Mesendoderm (in vitro differentiated cells): ENCODE results near the gene ZNF559. TPM values are rescaled to one million over a fixed set of nuclear protein-coding genes. Genes with fewer than 3 reads are reported as not detected.
"Not testable (repeated sequence)": the region's sequence is repeated elsewhere in the genome, so short reads cannot be mapped to it uniquely, and the experiment has no call there.

Experiments used
- DNase-seq: peaks from one replicate; pipeline ENCODE4 v3.0.0; 2013
- H2AK5ac ChIP-seq: 2 replicates; pipeline ENCODE4 v1.6.1; 2013; ENCODE audit warnings: low read length, inconsistent platforms
- H2BK120ac ChIP-seq: 2 replicates; pipeline ENCODE4 v1.6.1; 2013; ENCODE audit warnings: low read depth, mild to moderate bottlenecking, low read length, moderate library complexity, mixed read lengths
- H2BK15ac ChIP-seq: replicated peaks from 2 replicates; pipeline ENCODE4 v1.6.1; 2013; ENCODE audit warnings: low read depth, mild to moderate bottlenecking, moderate library complexity
- H2BK5ac ChIP-seq: 2 replicates; pipeline ENCODE4 v1.6.1; 2013; ENCODE audit warnings: low read length, inconsistent platforms
- H3K18ac ChIP-seq: 2 replicates; pipeline ENCODE4 v1.6.1; 2013; ENCODE audit warnings: mild to moderate bottlenecking, low read length, mixed read lengths
- H3K23ac ChIP-seq: one replicate; pipeline ENCODE4 v1.6.1; 2013; ENCODE audit warnings: low read length
- H3K27ac ChIP-seq: 2 replicates; pipeline ENCODE4 v1.5.1; 2013; ENCODE audit warnings: low read depth, mild to moderate bottlenecking, inconsistent platforms, low read length, moderate library complexity
- H3K27me3 ChIP-seq: 2 replicates; pipeline ENCODE4 v1.6.1; 2013; ENCODE audit warnings: low read length, control low read depth, mild to moderate bottlenecking, inconsistent platforms; ENCODE audit not compliant: insufficient read depth, poor library complexity
- H3K36me3 ChIP-seq: 2 replicates; pipeline ENCODE4 v1.6.1; 2013; ENCODE audit warnings: low read length, inconsistent platforms; ENCODE audit not compliant: control insufficient read depth, insufficient read depth
- H3K4ac ChIP-seq: one replicate; pipeline ENCODE4 v1.6.1; 2013; ENCODE audit warnings: low read depth, mild to moderate bottlenecking, low read length, moderate library complexity
- H3K4me1 ChIP-seq: 2 replicates; pipeline ENCODE4 v1.6.1; 2013; ENCODE audit warnings: low read depth, low read length, inconsistent platforms; ENCODE audit not compliant: control insufficient read depth
- H3K4me2 ChIP-seq: 2 replicates; pipeline ENCODE4 v1.6.1; 2013; ENCODE audit warnings: low read length
- H3K4me3 ChIP-seq: 2 replicates; pipeline ENCODE4 v1.5.1; 2013; ENCODE audit warnings: mild to moderate bottlenecking, low read length
- H3K56ac ChIP-seq: one replicate; pipeline ENCODE4 v1.6.1; 2013; ENCODE audit warnings: low read length
- H3K79me1 ChIP-seq: 2 replicates; pipeline ENCODE4 v1.6.1; 2013; ENCODE audit warnings: low read length, inconsistent platforms
- H3K79me2 ChIP-seq: 2 replicates; pipeline ENCODE4 v1.6.1; 2013; ENCODE audit warnings: mild to moderate bottlenecking, low read length; ENCODE audit not compliant: control insufficient read depth, insufficient read depth
- H3K9ac ChIP-seq: 2 replicates; pipeline ENCODE4 v1.6.1; 2013; ENCODE audit warnings: low read length, inconsistent platforms
- H4K5ac ChIP-seq: one replicate; pipeline ENCODE4 v1.6.1; 2013; ENCODE audit warnings: low read length
- H4K8ac ChIP-seq: one replicate; pipeline ENCODE4 v1.6.1; 2013; ENCODE audit warnings: low read depth, mild to moderate bottlenecking, control low read depth, low read length, moderate library complexity
- WGBS: extraction: QIAGEN DNeasy Blood & Tissue Kit; methylation state at CpG from one replicate; pipeline ENCODE4 v1.1.7; 2013; ENCODE audit warnings: low lambda C conversion rate, missing lambda C conversion rate; ENCODE audit not compliant: insufficient coverage; ENCODE audit errors: extremely low coverage; 5-methylcytosine and 5-hydroxymethylcytosine counted together
- polyA plus RNA-seq, 2 experiments: library from polyadenylated mRNA; stranded (reverse); fragments of 200-250 nt; gene quantifications; one replicate each; pipeline ENCODE4 v1.2.3, GENCODE V29; 2013

Gene ZNF559
- polyA plus RNA-seq (2013, experiment 1 of 2), result 17.7 TPM
- 19.0 TPM for polyA plus RNA-seq (2013, experiment 2 of 2)

DNA sequence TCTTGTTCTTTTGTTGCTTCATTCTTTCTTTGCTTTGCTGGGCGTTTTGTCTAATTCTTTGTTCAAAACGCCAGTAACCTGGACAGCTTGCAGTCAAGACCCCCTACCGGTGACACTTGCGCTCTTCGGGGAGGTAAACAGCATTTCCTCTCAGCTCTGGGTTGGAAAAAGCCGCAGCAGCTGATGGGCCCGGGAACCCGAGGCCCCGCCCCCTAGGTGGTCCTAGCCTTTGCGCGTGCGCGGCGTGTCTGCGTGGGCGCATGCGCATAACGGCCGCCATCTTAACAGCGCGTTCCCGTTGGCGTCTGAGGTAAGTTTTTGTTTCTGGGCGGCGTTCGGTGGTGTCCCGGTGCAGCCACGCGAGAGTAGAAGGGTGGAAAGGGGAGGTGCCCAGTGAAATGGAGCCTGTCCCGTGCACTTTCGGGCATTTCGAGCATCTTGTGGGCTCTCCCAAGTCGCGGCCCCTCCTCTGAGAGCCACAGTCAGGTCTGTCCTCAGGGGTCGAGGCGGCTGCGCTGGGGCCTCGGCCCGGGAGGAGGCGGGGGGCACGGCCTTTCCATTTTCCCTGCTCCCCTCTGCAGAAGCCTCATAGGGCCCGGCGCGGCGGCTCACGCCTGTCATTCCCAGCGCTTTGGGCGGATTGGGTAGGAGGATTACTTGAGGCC is at the start of gene ZNF559:
TSS of gene ZNF559 (plus strand) at position 261 of the 665 bp plus-strand sequence. CDS start 14,371 bp downstream, outside the sequence.
- Histone ChIP-seq H3K79me1 (peaks cover 5% of the 10 kb centered on the region), H2BK15ac (no peak within 1 kb of the TSS), H3K4ac (no peak within 1 kb of the TSS), H3K27me3 (no peaks in the 10 kb centered on the region), H3K4me3 (peak within 1 kb of the TSS; percentile 59), H3K4me2 (peak within 1 kb of the TSS; percentile 89), H2BK120ac (no peak within 1 kb of the TSS), H3K56ac (peak within 1 kb of the TSS; percentile 79), H2BK5ac (no peak within 1 kb of the TSS), H3K23ac (no peak within 1 kb of the TSS), H4K8ac (no peak within 1 kb of the TSS), H3K18ac (peak within 1 kb of the TSS; percentile 29), H3K4me1 (peaks cover 3% of the 10 kb centered on the region), H3K27ac (peak within 1 kb of the TSS; percentile 47), H2AK5ac (peak within 1 kb of the TSS; percentile 58), H3K79me2 (peaks cover 8% of the 10 kb centered on the region), H3K36me3 (no peaks in the 10 kb centered on the region), H4K5ac (peak within 1 kb of the TSS; percentile 56), H3K9ac (peak within 1 kb of the TSS; percentile 83)
- WGBS, result no CpG with 5 or more reads among the region's 48 CpGs
- peak; percentile 98 for DNase-seq

DNA sequence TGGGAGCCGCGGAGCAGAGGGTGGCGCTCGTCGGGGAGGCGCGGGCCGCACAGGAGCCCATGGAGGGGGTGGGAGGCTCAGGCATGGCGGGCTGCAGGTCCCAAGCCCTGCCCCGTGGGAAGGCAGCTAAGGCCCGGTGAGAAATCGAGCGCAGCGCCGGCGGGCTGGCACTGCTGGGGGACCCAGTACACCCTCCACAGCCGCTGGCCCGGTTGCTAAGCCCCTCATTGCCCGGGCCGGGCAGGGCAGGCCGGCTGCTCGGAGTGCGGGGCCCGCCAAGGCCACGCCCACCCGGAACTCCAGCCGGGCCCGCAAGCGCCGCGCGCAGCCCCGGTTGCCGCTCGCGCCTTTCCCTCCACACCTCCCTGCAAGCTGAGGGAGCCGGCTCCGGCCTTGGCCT is 40.5 kb upstream of the ZNF559 start:
- not testable (repeated sequence) for H3K18ac ChIP-seq, H3K36me3 ChIP-seq, H2BK120ac ChIP-seq, H3K79me2 ChIP-seq, H3K4ac ChIP-seq, H3K23ac ChIP-seq, H2BK15ac ChIP-seq, H2AK5ac ChIP-seq, H4K5ac ChIP-seq, H3K27ac ChIP-seq, H4K8ac ChIP-seq, H3K4me2 ChIP-seq, H3K79me1 ChIP-seq, H2BK5ac ChIP-seq, H3K27me3 ChIP-seq, H3K56ac ChIP-seq, H3K9ac ChIP-seq, DNase-seq, H3K4me1 ChIP-seq, H3K4me3 ChIP-seq
- WGBS, result no CpG with 5 or more reads among the region's 38 CpGs

DNA sequence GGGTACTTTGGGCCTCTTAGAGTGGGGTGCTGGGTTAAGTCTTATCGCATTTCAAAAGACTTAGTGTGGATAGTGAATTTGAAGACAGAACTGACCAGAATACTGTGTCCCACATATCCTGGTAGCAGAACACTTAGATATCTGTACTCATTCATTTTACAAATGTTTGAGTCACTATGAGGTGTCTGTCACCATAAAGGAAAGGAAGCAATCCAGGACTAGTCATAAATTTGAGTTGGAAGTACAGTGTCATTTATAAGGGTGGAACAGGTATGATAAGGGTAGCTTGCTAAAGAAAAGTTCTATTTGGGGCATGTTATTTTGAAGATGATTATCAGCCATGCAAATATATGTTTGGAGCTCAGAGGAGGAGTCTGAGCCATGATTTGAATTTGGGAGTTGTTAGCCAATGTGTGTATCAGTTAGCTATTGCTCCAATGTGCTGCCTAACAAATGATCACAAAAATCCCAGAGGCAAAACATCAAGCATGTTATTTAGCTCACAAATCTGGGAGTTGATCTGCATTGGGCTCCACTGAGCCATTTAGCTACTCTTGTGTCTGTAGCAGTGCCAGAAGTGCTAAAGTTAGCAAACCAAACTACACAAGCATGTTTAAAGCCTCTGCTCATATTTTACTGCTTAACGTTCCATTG is 34.6 kb upstream of the ZNF559 start:
- H2AK5ac ChIP-seq, result no peak overlapping the region
- H4K5ac ChIP-seq, result no peak overlapping the region
- H3K79me2 ChIP-seq, result no peaks in the 10 kb centered on the region
- no peak overlapping the region for H3K18ac ChIP-seq
- H3K4ac ChIP-seq, result no peak overlapping the region
- H3K23ac ChIP-seq, result no peak overlapping the region
- H3K27me3 ChIP-seq, result no peaks in the 10 kb centered on the region
- no peaks in the 10 kb centered on the region for H3K4me1 ChIP-seq
- H2BK15ac ChIP-seq, result no peak overlapping the region
- H4K8ac ChIP-seq, result no peak overlapping the region
- H3K36me3 ChIP-seq, result no peaks in the 10 kb centered on the region
- no peaks in the 10 kb centered on the region for H3K79me1 ChIP-seq
- H3K27ac ChIP-seq, result no peak overlapping the region
- H2BK120ac ChIP-seq, result no peak overlapping the region
- no peak overlapping the region for H3K4me3 ChIP-seq
- H2BK5ac ChIP-seq, result no peak overlapping the region
- no peak overlapping the region for H3K4me2 ChIP-seq
- DNase-seq, result no peak
- H3K56ac ChIP-seq, result no peak overlapping the region
- WGBS, result no CpG with 5 or more reads among the region's 2 CpGs
- no peak overlapping the region for H3K9ac ChIP-seq

DNA sequence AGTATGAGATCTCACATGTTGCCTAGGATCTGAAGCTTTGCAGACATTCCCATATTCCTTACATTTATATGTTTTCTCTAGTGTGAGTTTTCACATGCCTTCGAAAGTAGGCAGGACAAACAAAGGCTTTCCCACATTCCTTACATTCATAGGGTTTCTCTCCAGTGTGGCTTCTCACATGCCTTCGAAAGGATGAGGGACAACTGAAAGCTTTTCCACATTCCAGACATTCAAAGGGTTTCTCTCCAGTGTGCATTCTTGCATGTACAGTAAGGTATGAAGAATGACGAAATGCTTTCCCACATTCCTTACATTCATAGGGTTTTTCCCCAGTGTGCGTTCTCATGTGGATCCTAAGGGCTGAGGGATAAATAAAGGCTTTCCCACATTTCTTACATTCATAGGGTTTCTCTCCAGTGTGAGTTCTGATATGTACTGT is 28.5 kb upstream of the ZNF559 start:
- Histone ChIP-seq H4K8ac (no peak overlapping the region), H2BK5ac (no peak overlapping the region), H3K9ac (no peak overlapping the region), H3K4me2 (no peak overlapping the region), H3K4ac (no peak overlapping the region), H3K23ac (no peak overlapping the region), H3K56ac (no peak overlapping the region), H3K4me3 (peak overlapping the region; percentile 13), H3K79me2 (no peaks in the 10 kb centered on the region), H2BK120ac (no peak overlapping the region), H3K36me3 (no peaks in the 10 kb centered on the region), H3K79me1 (no peaks in the 10 kb centered on the region), H3K27ac (no peak overlapping the region), H3K27me3 (no peaks in the 10 kb centered on the region), H4K5ac (no peak overlapping the region), H2AK5ac (no peak overlapping the region), H3K18ac (no peak overlapping the region), H2BK15ac (no peak overlapping the region), H3K4me1 (no peaks in the 10 kb centered on the region)
- WGBS, result no CpG with 5 or more reads among the region's 4 CpGs
- peak; percentile 34 for DNase-seq

DNA sequence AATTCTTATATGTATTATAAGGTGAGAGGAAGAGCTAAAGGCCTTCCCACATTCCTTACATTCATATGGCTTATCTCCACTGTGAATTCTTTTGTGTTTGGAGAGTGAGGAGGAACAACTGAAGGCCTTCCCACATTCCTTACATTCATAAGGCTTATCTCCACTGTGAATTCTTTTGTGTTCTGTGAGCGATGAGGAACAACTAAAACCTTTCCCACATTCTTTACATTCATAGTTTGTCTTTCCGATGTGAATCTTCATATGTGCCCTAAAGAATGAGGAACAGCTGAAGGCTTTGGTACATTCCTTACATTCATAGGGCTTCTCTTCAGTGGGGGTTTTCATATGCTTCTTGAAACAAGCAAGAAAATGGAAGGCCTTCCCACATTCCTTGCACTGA is 27.6 kb upstream of the ZNF559 start:
- Histone ChIP-seq H2BK120ac (no peak overlapping the region), H3K18ac (no peak overlapping the region), H3K9ac (no peak overlapping the region), H3K4me2 (no peak overlapping the region), H4K8ac (no peak overlapping the region), H3K23ac (no peak overlapping the region), H4K5ac (no peak overlapping the region), H3K79me1 (no peaks in the 10 kb centered on the region), H3K27me3 (no peaks in the 10 kb centered on the region), H3K4me3 (no peak overlapping the region), H3K36me3 (no peaks in the 10 kb centered on the region), H2AK5ac (no peak overlapping the region), H3K56ac (no peak overlapping the region), H2BK15ac (no peak overlapping the region), H2BK5ac (no peak overlapping the region), H3K4me1 (no peaks in the 10 kb centered on the region), H3K27ac (no peak overlapping the region), H3K4ac (no peak overlapping the region), H3K79me2 (no peaks in the 10 kb centered on the region)
- WGBS, result no CpG with 5 or more reads among the region's 2 CpGs
- peak; percentile 70 for DNase-seq
